ENCODE data around the gene STX8. TPM values are rescaled to one million over a fixed set of nuclear protein-coding genes. Genes with fewer than 3 reads are reported as not detected.
A peak's percentile ranks its signal among the peaks of the same experiment; 100 is the strongest.

STX8 gene
- total and polyA plus RNA-seq, 8 donors, result 21.6 to 559 (median 75.0) TPM

DNA sequence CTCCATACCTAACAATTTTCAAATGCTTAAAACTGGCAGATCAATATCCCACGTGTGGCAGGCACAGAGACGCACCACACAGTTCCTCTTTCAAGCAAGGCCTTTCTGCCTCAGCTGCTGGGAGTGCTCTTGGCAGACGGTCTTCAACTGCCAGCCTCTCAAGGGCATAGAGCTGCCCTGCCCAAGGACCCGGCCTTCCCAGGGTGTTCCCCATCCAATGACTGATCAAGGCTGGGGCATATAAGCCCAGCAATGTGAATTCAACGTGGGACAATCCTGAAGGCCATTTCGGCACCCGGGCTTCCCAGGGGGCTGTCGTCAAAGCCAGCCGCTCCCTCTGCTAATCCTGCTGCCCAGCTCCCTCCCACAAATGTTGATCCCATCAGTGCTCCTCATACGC is 107.1 kb downstream of the STX8 start:
- H3K4me3 ChIP-seq, result no peak overlapping the region
- WGBS, 5 donors, result 81 to 93% (median 88%) methylated on average over 10 of the region's 10 CpGs
- no peak overlapping the region for H3K27ac ChIP-seq
- TF ChIP-seq POLR2AphosphoS5 (IDR thresholded peaks at IDR 0.05) (no peak), EP300 (IDR thresholded peaks at IDR 0.05) (no peak), POLR2A (IDR thresholded peaks at IDR 0.05) (no peak)
- TF ChIP-seq, protein P1, sequence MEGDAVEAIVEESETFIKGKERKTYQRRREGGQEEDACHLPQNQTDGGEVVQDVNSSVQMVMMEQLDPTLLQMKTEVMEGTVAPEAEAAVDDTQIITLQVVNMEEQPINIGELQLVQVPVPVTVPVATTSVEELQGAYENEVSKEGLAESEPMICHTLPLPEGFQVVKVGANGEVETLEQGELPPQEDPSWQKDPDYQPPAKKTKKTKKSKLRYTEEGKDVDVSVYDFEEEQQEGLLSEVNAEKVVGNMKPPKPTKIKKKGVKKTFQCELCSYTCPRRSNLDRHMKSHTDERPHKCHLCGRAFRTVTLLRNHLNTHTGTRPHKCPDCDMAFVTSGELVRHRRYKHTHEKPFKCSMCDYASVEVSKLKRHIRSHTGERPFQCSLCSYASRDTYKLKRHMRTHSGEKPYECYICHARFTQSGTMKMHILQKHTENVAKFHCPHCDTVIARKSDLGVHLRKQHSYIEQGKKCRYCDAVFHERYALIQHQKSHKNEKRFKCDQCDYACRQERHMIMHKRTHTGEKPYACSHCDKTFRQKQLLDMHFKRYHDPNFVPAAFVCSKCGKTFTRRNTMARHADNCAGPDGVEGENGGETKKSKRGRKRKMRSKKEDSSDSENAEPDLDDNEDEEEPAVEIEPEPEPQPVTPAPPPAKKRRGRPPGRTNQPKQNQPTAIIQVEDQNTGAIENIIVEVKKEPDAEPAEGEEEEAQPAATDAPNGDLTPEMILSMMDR (IDR thresholded peaks at IDR 0.05), result no peak
- intact Hi-C loops (cut with DNase I; ENCODE audit: low total_unique reads), result no loop called here
- H3K36me3 ChIP-seq, result no peaks in the 10 kb centered on the region
- no peaks in the 10 kb centered on the region for H3K9me3 ChIP-seq
- peaks cover 0 to 20% (median 4%) of the 10 kb centered on the region in 4 donors for H3K4me1 ChIP-seq
- no peaks in the 10 kb centered on the region for H3K27me3 ChIP-seq
- no peak for DNase-seq

DNA sequence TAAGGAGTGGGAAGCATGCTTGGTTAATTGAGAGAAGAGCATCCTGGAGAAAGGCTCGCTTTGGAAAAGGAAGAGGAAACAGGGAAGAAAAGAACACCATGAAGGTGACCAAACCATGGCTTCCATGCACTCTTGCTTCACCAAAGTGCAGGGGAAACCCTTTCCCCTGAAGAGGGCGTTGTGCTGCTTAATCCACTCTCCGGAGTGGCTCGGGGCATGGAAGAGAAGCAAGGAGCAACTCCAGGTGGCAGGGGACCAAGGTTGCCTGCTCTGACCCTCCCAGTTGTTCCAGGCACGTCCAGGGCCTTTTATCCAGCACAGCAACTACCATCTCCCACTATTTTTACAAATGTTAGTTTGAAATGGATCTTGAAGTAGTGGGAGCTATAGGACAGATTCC is 108.1 kb downstream of the STX8 start:
- no peaks in the 10 kb centered on the region for H3K9me3 ChIP-seq
- TF ChIP-seq, protein P1 (IDR thresholded peaks at IDR 0.05), result no peak
- TF ChIP-seq POLR2A (IDR thresholded peaks at IDR 0.05), result no peak
- TF ChIP-seq EP300 (IDR thresholded peaks at IDR 0.05), result no peak
- TF ChIP-seq POLR2AphosphoS5 (IDR thresholded peaks at IDR 0.05), result no peak
- H3K36me3 ChIP-seq, result no peaks in the 10 kb centered on the region
- no peaks in the 10 kb centered on the region for H3K27me3 ChIP-seq
- no peak for DNase-seq
- no peak overlapping the region for H3K27ac ChIP-seq
- peaks cover 0 to 30% (median 9%) of the 10 kb centered on the region in 4 donors for H3K4me1 ChIP-seq
- 70 to 78% (median 72%) methylated on average over 5 of the region's 5 CpGs for WGBS, 5 donors
- intact Hi-C loops (cut with DNase I; ENCODE audit: low total_unique reads), result no loop called here
- no peak overlapping the region for H3K4me3 ChIP-seq

DNA sequence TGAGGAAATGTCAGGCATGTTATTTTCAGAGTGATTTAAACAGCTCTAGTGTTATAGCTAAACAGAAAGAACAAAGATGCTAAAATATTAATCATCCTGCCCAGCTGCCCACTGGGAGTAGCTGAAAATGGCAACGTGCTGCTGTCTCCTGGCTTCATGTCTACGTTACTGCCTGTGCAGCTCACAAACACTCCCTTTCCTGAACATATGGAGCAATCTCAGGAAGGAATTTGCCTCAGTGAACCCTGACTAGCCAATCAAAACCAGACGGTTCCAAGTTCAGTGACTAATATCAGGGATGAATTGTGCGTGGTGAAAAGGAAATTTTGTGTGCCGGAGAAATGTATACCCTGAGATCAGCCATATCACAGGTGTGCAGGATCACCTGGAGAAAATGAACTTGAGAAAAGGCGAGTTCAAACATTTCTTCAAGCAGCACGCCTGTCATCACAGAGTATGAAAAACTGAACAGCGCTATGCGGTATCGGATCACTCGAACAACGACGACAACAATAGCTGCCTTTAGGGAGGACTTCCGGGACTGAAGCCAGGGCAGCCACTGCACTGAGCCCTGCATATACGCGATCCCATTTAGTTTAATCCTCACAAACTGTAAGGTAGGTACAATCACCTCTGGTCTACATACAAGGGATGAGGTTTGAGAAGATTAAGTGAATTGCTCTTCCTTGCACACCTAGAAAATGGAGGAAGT is 110.3 kb downstream of the STX8 start:
- intact Hi-C loops (cut with DNase I; ENCODE audit: low total_unique reads), result no loop called here
- DNase-seq, result peak in 1 of 2 donors; percentile 54
- Histone ChIP-seq H3K36me3 (no peaks in the 10 kb centered on the region), H3K27ac (peak overlapping the region in 1 of 5 donors; percentile 13), H3K27me3 (no peaks in the 10 kb centered on the region), H3K4me1 (peaks cover 0 to 27% (median 9%) of the 10 kb centered on the region in 4 donors), H3K9me3 (no peaks in the 10 kb centered on the region), H3K4me3 (no peak overlapping the region)
- peak; percentile 14 for TF ChIP-seq EP300 (IDR thresholded peaks at IDR 0.05)
- TF ChIP-seq, protein P1 (IDR thresholded peaks at IDR 0.05), result no peak
- TF ChIP-seq POLR2A (IDR thresholded peaks at IDR 0.05), result no peak
- peak in 1 of 3 donors; percentile 19 for TF ChIP-seq POLR2AphosphoS5 (IDR thresholded peaks at IDR 0.05)
- WGBS, 5 donors, result 75 to 86% (median 82%) methylated on average over 16 of the region's 16 CpGs

DNA sequence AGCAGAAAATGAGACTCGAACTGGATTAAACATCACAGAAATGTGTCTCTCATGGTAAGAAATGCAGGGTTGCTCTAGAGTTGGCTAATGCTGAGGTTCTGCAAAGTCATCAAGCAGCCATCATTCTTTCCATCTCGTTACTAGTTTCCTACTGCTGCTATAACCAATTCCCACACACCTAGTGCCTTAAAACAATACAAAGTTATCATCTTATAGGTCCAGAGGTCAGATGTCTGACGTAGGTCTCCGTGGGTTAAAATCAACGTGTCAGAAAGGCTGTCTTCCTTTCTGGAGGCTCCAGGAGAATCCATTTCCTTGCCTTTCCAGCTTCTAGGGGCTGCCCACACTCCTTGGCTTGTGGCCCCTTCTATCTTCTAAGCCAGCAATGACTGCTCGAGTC is 118.6 kb downstream of the STX8 start:
- WGBS, 5 donors, result 80 to 92% (median 91%) methylated on average over 6 of the region's 6 CpGs
- H3K36me3 ChIP-seq, result peaks cover 0 to 5% (median 2%) of the 10 kb centered on the region in 4 donors
- peaks cover 0 to 8% (median 4%) of the 10 kb centered on the region in 4 donors for H3K4me1 ChIP-seq
- no peak overlapping the region for H3K27ac ChIP-seq
- intact Hi-C loops (cut with DNase I; ENCODE audit: low total_unique reads), result no loop called here
- DNase-seq, result no peak
- H3K9me3 ChIP-seq, result peaks cover 0 to 5% (median 3%) of the 10 kb centered on the region in 4 donors
- no peak overlapping the region for H3K4me3 ChIP-seq
- TF ChIP-seq, protein P1 (IDR thresholded peaks at IDR 0.05), result no peak
- TF ChIP-seq POLR2AphosphoS5 (IDR thresholded peaks at IDR 0.05) (no peak), EP300 (IDR thresholded peaks at IDR 0.05) (no peak), POLR2A (IDR thresholded peaks at IDR 0.05) (no peak)
- no peaks in the 10 kb centered on the region for H3K27me3 ChIP-seq

All from stomach (tissue), 9 donors.